Activated CD4-positive, alpha-beta T cell treated with anti-CD3 and anti-CD28 coated beads, Interleukin-10, Interleukin-2, amounts not matched to agents 100 ng/mL and 50 ng/mL, durations not matched to agents 16 hours and 8 hours (primary cell): ENCODE results near the gene SLC5A1.
"Not testable (repeated sequence)": the region's sequence is repeated elsewhere in the genome, so short reads cannot be mapped to it uniquely, and the experiment has no call there.

Source experiments
- DNase-seq: peaks from one replicate; pipeline ENCODE4 v3.0.0-alpha.2; 2020

The SLC5A1 gene

GRCh38 chr22:32150647-32151046 lies 107.6 kb downstream of the SLC5A1 start:
- DNase-seq, result not testable (repeated sequence)

- not testable (repeated sequence) for DNase-seq
Measured at GRCh38 chr22:32151641-32152040, 108.6 kb downstream of the SLC5A1 start.

GRCh38 chr22:32154727-32155126 lies 111.7 kb downstream of the SLC5A1 start:
- not testable (repeated sequence) for DNase-seq

- not testable (repeated sequence) for DNase-seq
Measured at GRCh38 chr22:32157632-32158031, 114.6 kb downstream of the SLC5A1 start.

- DNase-seq, result no peak
Measured at GRCh38 chr22:32158712-32159533, 115.9 kb downstream of the SLC5A1 start, which contains the start of gene C22orf42. C22orf42 (minus strand) TSS chr22:32159303; CDS start chr22:32159215, 88 bp downstream.

GRCh38 chr22:32160411-32160810 lies 117.3 kb downstream of the SLC5A1 start:
- not testable (repeated sequence) for DNase-seq
